Uterus (tissue), 4 donors: ENCODE measurements around the gene FAM217A. TPM values are rescaled to one million over a fixed set of nuclear protein-coding genes. Genes with fewer than 3 reads are reported as not detected.
"Not testable (repeated sequence)": the region's sequence is repeated elsewhere in the genome, so short reads cannot be mapped to it uniquely, and the experiment has no call there.

ENCODE experiments used
- DNase-seq, 2 donors: peaks; one replicate each; pipeline ENCODE4 v3.0.0-alpha.2; 2019 to 2020
- H3K27ac ChIP-seq, 2 donors: fragments of 200-600 bp; sonication (generic); 1 replicate in 1 of 2; 2 replicates in 1 of 2; pipeline ENCODE4 v1.5.1; 2016 to 2018
- H3K27me3 ChIP-seq, 2 donors: fragments of 200-600 bp; sonication (generic); one replicate each; pipeline ENCODE4 v1.5.1; 2018 to 2019; ENCODE audit warnings: control low read depth in 1 of 2
- H3K36me3 ChIP-seq, 2 donors: fragments of 200-600 bp; sonication (generic); one replicate each; pipeline ENCODE4 v1.5.1; 2019; ENCODE audit warnings: control low read depth in 1 of 2
- H3K4me1 ChIP-seq, 2 donors: fragments of 200-600 bp; sonication (generic); one replicate each; pipeline ENCODE4 v1.5.1; 2018 to 2019; ENCODE audit warnings: control low read depth in 1 of 2
- H3K4me3 ChIP-seq, 2 donors: fragments of 200-600 bp; sonication (generic); 1 replicate in 1 of 2; 2 replicates in 1 of 2; pipeline ENCODE4 v1.5.1; 2018 to 2019; ENCODE audit warnings: mild to moderate bottlenecking in 1 of 2
- H3K9me3 ChIP-seq, 2 donors: fragments of 200-600 bp; sonication (generic); one replicate each; pipeline ENCODE4 v1.5.1; 2019; ENCODE audit warnings: control low read depth in 1 of 2
- CTCF ChIP-seq, 4 experiments: fragments of 200-600 bp in 2 of 4; fragments of 450-650 bp in 2 of 4; sonication (generic) in 2 of 4; IDR thresholded peaks; one replicate each; pipeline ENCODE4 v1.5.1; 2016 to 2019; ENCODE audit warnings: antibody characterized with exemption in 4 of 4, mild to moderate bottlenecking in 2 of 4, moderate library complexity in 1 of 4
- POLR2A ChIP-seq, 2 donors: fragments of 450-650 bp; IDR thresholded peaks; one replicate each; pipeline ENCODE4 v1.6.1; 2016; ENCODE audit warnings: antibody characterized with exemption in 2 of 2, mild to moderate bottlenecking in 1 of 2, moderate library complexity in 1 of 2
- intact Hi-C: fragments of 100-400 bp; cut with DNase I; formaldehyde crosslinking; loops from one replicate; pipeline ENCODE4 v1.15.1; 2023; ENCODE audit warnings: low total_unique reads
- total RNA-seq, 4 donors: library from RNA; depleted of rRNA in 3 of 4; stranded (reverse); fragments of >200 nt in 3 of 4; gene quantifications; one replicate each; pipeline versions ENCODE4 v1.1.0 to v1.2.4, GENCODE V29; 2014 to 2023
- donor health status: DM: yes; HTN: yes; CAD: no.

Gene FAM217A
- total RNA-seq, 4 donors from 2014 or later, result not detected

- H3K9me3 ChIP-seq, result no peaks in the 10 kb centered on the region
- TF ChIP-seq CTCF (IDR thresholded peaks at IDR 0.05) (no peak), POLR2A (IDR thresholded peaks at IDR 0.05) (no peak)
- no peaks in the 10 kb centered on the region for H3K36me3 ChIP-seq
- no peaks in the 10 kb centered on the region for H3K27me3 ChIP-seq
- H3K4me1 ChIP-seq, result no peaks in the 10 kb centered on the region
- intact Hi-C loops, result no loop called here
- H3K27ac ChIP-seq, result no peak overlapping the region
- DNase-seq, result no peak
- no peak overlapping the region for H3K4me3 ChIP-seq
Observed at GRCh38 chr6:4124351-4124750, 45.4 kb upstream of the FAM217A start.

- no peak overlapping the region for H3K27ac ChIP-seq
- no peaks in the 10 kb centered on the region for H3K27me3 ChIP-seq
- no peak for DNase-seq
- no peak overlapping the region for H3K4me3 ChIP-seq
- TF ChIP-seq CTCF (IDR thresholded peaks at IDR 0.05), result no peak
- no peaks in the 10 kb centered on the region for H3K9me3 ChIP-seq
- intact Hi-C loops, result no loop called here
- H3K36me3 ChIP-seq, result no peaks in the 10 kb centered on the region
- no peaks in the 10 kb centered on the region for H3K4me1 ChIP-seq
Observed at GRCh38 chr6:4115741-4116140, 36.8 kb upstream of the FAM217A start.

- intact Hi-C loops, result no loop called here
- H3K36me3 ChIP-seq, result no peaks in the 10 kb centered on the region
- no peak for DNase-seq
- no peaks in the 10 kb centered on the region for H3K4me1 ChIP-seq
- H3K4me3 ChIP-seq, result no peak overlapping the region
- no peak for TF ChIP-seq CTCF (IDR thresholded peaks at IDR 0.05)
- no peak for TF ChIP-seq POLR2A (IDR thresholded peaks at IDR 0.05)
- H3K27me3 ChIP-seq, result no peaks in the 10 kb centered on the region
- H3K9me3 ChIP-seq, result no peaks in the 10 kb centered on the region
- H3K27ac ChIP-seq, result no peak overlapping the region
Observed at GRCh38 chr6:4114123-4114522, 35.2 kb upstream of the FAM217A start.

- Histone ChIP-seq H3K9me3 (no peaks in the 10 kb centered on the region), H3K4me1 (no peaks in the 10 kb centered on the region), H3K36me3 (no peaks in the 10 kb centered on the region), H3K27ac (no peak overlapping the region), H3K27me3 (no peaks in the 10 kb centered on the region), H3K4me3 (no peak overlapping the region)
- no peak for TF ChIP-seq CTCF (IDR thresholded peaks at IDR 0.05)
- intact Hi-C loops, result no loop called here
- no peak for DNase-seq
Observed at GRCh38 chr6:4113649-4114048, 34.7 kb upstream of the FAM217A start.

GRCh38 chr6:4112366-4112765 is 33.4 kb upstream of the FAM217A start:
- Histone ChIP-seq H3K4me1 (no peaks in the 10 kb centered on the region), H3K27ac (no peak overlapping the region), H3K36me3 (no peaks in the 10 kb centered on the region), H3K9me3 (no peaks in the 10 kb centered on the region), H3K27me3 (no peaks in the 10 kb centered on the region), H3K4me3 (no peak overlapping the region)
- TF ChIP-seq POLR2A (IDR thresholded peaks at IDR 0.05) (no peak), CTCF (IDR thresholded peaks at IDR 0.05) (no peak)
- no peak for DNase-seq
- intact Hi-C loops, result no loop called here

GRCh38 chr6:4109363-4109815 is 30.5 kb upstream of the FAM217A start:
- DNase-seq, H3K4me1 ChIP-seq, H3K36me3 ChIP-seq, H3K9me3 ChIP-seq, H3K4me3 ChIP-seq, intact Hi-C loops, H3K27me3 ChIP-seq: not testable (repeated sequence)
- H3K27ac ChIP-seq, result peak overlapping the region in 1 of 2 donors; percentile 46
